ENCODE measurements around the gene PHLDA2. TPM values are rescaled to one million over a fixed set of nuclear protein-coding genes. Genes with fewer than 3 reads are reported as not detected.

PHLDA2 gene
- total RNA-seq, 2 experiments from 2014 or later, result 0.16 to 0.34 TPM

GRCh38 chr11:2890466-2891294 lies 38.5 kb downstream of the PHLDA2 start:
- no peaks in the 10 kb centered on the region for H3K9me3 ChIP-seq (ENCODE audit: low read length)
- H3K4me2 ChIP-seq (ENCODE audit: low read length), result no peak overlapping the region
- no peak for TF ChIP-seq EZH2phosphoT487 (IDR thresholded peaks at IDR 0.05; ENCODE audit: borderline replicate concordance, low read depth, low read length)
- TF ChIP-seq, protein P1, sequence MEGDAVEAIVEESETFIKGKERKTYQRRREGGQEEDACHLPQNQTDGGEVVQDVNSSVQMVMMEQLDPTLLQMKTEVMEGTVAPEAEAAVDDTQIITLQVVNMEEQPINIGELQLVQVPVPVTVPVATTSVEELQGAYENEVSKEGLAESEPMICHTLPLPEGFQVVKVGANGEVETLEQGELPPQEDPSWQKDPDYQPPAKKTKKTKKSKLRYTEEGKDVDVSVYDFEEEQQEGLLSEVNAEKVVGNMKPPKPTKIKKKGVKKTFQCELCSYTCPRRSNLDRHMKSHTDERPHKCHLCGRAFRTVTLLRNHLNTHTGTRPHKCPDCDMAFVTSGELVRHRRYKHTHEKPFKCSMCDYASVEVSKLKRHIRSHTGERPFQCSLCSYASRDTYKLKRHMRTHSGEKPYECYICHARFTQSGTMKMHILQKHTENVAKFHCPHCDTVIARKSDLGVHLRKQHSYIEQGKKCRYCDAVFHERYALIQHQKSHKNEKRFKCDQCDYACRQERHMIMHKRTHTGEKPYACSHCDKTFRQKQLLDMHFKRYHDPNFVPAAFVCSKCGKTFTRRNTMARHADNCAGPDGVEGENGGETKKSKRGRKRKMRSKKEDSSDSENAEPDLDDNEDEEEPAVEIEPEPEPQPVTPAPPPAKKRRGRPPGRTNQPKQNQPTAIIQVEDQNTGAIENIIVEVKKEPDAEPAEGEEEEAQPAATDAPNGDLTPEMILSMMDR (conservative IDR thresholded peaks at IDR 0.05; ENCODE audit: low read length), result no peak
- no peaks in the 10 kb centered on the region for H3K79me2 ChIP-seq (ENCODE audit: insufficient read depth, low read depth, low read length)
- POLR2A ChIA-PET, result no interaction called here
- BruUV-seq (replicated peaks), result no TSS peak
- no peaks in the 10 kb centered on the region for H4K20me1 ChIP-seq (ENCODE audit: insufficient read depth, low read length)
- no peak overlapping the region for H2AFZ ChIP-seq (ENCODE audit: low read length)
- CTCF ChIA-PET (ENCODE audit: unreplicated experiment), result no interaction called here
- no peak overlapping the region for H3K27ac ChIP-seq (ENCODE audit: low read depth, low read length, poor library complexity, severe bottlenecking)
- no peak for DNase-seq (ENCODE audit: low spot score)
- H3K36me3 ChIP-seq (ENCODE audit: insufficient read depth, low read length), result no peaks in the 10 kb centered on the region
- H3K4me3 ChIP-seq (ENCODE audit: low read depth, low read length, poor library complexity, severe bottlenecking), result no peak overlapping the region
- no peaks in the 10 kb centered on the region for H3K9me2 ChIP-seq (ENCODE audit: insufficient read depth, low read length)
- intact Hi-C loops (cut with micrococcal nuclease; ENCODE audit: unreplicated experiment), result no loop called here
- H3K4me1 ChIP-seq (ENCODE audit: insufficient read depth, low read length, poor library complexity, severe bottlenecking), result peaks cover 29% of the 10 kb centered on the region

DNA sequence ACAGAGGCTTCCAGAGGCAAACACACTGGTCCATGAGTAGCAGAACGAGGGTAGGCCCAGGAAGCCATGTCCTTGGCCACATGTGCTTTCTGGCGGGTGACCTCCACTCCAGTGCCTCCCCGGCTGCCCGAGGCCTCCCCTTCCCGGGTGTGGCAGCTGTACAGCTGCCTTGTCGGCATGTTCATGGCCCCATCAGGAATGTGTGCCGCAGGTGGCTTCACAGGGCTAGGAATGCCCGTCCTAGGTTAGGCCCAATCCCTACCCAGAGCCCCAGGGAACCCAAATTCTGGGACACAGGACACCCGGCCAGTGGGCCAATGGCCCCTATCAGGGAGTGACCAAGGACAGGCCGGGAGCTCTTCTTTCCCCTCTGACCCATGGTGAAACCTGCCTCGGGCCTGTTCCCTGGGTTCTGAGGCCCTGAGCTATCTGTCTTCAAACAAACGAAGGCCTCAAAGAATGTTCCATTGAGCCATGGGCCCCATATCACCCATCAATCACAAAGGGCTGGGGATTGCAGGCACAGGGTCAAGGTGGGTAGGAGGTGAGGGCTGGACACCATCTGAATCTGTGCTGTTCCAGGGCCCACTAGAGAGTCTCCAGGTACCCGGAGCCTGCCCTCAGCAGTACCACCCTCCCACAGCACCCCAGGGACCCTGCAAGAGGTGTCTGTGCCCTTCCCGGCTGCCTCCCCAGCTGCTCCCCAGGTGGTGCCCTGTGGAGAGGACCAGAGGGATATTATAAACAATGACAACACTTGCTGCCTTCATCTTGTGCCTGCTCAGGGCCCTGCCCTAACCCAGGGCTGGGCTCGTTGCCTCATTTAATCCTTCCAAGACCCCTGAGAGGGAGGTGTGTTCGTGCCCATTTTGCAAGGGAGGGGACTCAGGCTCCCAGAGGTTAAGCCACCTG lies 39.6 kb downstream of the PHLDA2 start:
- no peaks in the 10 kb centered on the region for H3K79me2 ChIP-seq (ENCODE audit: insufficient read depth, low read depth, low read length)
- no peak overlapping the region for H3K4me3 ChIP-seq (ENCODE audit: low read depth, low read length, poor library complexity, severe bottlenecking)
- no peaks in the 10 kb centered on the region for H3K9me3 ChIP-seq (ENCODE audit: low read length)
- H3K36me3 ChIP-seq (ENCODE audit: insufficient read depth, low read length), result no peaks in the 10 kb centered on the region
- intact Hi-C loops (cut with micrococcal nuclease; ENCODE audit: unreplicated experiment), result loop anchor here (2.0 to 5.0 kb wide), 2 partner anchors 197 to 461 kb away; no protein-coding TSS in a partner anchor
- no peak overlapping the region for H3K4me2 ChIP-seq (ENCODE audit: low read length)
- no peak overlapping the region for H3K27ac ChIP-seq (ENCODE audit: low read depth, low read length, poor library complexity, severe bottlenecking)
- TF ChIP-seq, protein P1 (conservative IDR thresholded peaks at IDR 0.05; ENCODE audit: low read length), result no peak
- TF ChIP-seq EZH2phosphoT487 (IDR thresholded peaks at IDR 0.05; ENCODE audit: borderline replicate concordance, low read depth, low read length), result no peak
- BruUV-seq (replicated peaks), result no TSS peak
- peaks cover 35% of the 10 kb centered on the region for H3K4me1 ChIP-seq (ENCODE audit: insufficient read depth, low read length, poor library complexity, severe bottlenecking)
- H3K9me2 ChIP-seq (ENCODE audit: insufficient read depth, low read length), result no peaks in the 10 kb centered on the region
- no peak for DNase-seq (ENCODE audit: low spot score)
- H2AFZ ChIP-seq (ENCODE audit: low read length), result no peak overlapping the region
- CTCF ChIA-PET (ENCODE audit: unreplicated experiment), result no interaction called here
- POLR2A ChIA-PET, result no interaction called here
- H4K20me1 ChIP-seq (ENCODE audit: insufficient read depth, low read length), result no peaks in the 10 kb centered on the region

Measured in OCI-LY7 (cell line).